HL-60 (cell line): ENCODE data around the gene HIPK2.

Source experiments
- CTCF ChIP-seq: IDR thresholded peaks from one replicate; pipeline ENCODE4 v1.5.1; 2011; ENCODE audit warnings: low read length, control low read depth, inconsistent platforms; ENCODE audit not compliant: insufficient read depth
- GABPA ChIP-seq: IDR thresholded peaks from 2 replicates; pipeline ENCODE4 v1.6.1; 2012; ENCODE audit warnings: low read depth
- POLR2AphosphoS5 ChIP-seq: IDR thresholded peaks from 2 replicates; pipeline ENCODE4 v1.6.1; 2012; ENCODE audit warnings: low read depth
- REST ChIP-seq: IDR thresholded peaks from 2 replicates; pipeline ENCODE4 v1.6.1; 2012; ENCODE audit warnings: low read depth; ENCODE audit not compliant: insufficient replicate concordance
- SPI1 ChIP-seq: IDR thresholded peaks from 2 replicates; pipeline ENCODE4 v1.6.1; 2012; ENCODE audit warnings: low read depth, mild to moderate bottlenecking, borderline replicate concordance

GRCh38 chr7:139618482-139619366 lies 159.1 kb downstream of the HIPK2 start:
- TF ChIP-seq CTCF: no peak
- no peak for TF ChIP-seq GABPA
- TF ChIP-seq REST: no peak
- no peak for TF ChIP-seq POLR2AphosphoS5
- TF ChIP-seq SPI1: no peak
